Activated CD4-positive, CD25-positive, alpha-beta regulatory T cell treated with anti-CD3 and anti-CD28 coated beads, Interleukin-2, amount 50 U/mL, for 16 hours (primary cell): ENCODE data around the gene PLAGL1.
"Not testable (repeated sequence)": the region's sequence is repeated elsewhere in the genome, so short reads cannot be mapped to it uniquely, and the experiment has no call there.

Experiments
- DNase-seq: peaks from one replicate; pipeline ENCODE4 v3.0.0-alpha.2; 2020; ENCODE audit warnings: low read depth, low spot score

Gene PLAGL1, protein sequence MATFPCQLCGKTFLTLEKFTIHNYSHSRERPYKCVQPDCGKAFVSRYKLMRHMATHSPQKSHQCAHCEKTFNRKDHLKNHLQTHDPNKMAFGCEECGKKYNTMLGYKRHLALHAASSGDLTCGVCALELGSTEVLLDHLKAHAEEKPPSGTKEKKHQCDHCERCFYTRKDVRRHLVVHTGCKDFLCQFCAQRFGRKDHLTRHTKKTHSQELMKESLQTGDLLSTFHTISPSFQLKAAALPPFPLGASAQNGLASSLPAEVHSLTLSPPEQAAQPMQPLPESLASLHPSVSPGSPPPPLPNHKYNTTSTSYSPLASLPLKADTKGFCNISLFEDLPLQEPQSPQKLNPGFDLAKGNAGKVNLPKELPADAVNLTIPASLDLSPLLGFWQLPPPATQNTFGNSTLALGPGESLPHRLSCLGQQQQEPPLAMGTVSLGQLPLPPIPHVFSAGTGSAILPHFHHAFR

DNA sequence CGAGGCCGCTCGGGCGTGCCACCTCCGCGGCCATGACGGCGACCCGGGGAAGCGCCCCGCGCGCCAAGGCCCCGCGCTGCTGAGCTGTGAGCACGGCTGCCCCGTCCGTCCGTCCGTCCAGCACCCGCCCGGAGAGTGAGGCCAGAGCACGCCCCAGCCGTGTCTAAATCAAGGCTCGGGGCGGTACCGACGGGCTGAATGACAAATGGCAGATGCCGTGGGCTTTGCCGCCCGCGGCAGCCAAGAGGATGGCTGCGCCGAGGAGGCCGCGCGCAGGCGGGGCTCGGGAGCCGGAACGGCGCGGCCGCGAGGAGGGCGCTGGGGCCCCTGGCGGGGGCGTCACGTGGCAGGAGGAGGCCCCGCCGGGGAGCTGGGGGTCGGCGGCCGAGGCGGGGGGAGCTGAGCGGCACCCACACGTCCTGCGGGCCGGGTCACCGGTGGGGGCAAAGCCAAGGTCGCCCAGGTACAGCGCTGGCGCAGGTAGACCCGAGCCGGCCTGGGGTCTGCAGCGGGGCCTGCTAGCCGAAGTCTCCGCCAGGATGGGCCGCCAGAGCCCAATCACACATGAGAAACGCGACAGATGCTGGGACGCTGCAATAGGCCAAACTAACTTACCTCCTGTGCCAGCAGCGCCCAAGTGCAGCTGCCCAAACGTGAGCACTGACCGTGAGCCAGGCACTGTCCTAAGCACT is at the start of gene PLAGL1:
Gene PLAGL1, minus strand, starts transcription at position 140 of the 692 bp plus-strand sequence. CDS start 60,123 bp downstream, outside the sequence.
- no peak for DNase-seq

DNA sequence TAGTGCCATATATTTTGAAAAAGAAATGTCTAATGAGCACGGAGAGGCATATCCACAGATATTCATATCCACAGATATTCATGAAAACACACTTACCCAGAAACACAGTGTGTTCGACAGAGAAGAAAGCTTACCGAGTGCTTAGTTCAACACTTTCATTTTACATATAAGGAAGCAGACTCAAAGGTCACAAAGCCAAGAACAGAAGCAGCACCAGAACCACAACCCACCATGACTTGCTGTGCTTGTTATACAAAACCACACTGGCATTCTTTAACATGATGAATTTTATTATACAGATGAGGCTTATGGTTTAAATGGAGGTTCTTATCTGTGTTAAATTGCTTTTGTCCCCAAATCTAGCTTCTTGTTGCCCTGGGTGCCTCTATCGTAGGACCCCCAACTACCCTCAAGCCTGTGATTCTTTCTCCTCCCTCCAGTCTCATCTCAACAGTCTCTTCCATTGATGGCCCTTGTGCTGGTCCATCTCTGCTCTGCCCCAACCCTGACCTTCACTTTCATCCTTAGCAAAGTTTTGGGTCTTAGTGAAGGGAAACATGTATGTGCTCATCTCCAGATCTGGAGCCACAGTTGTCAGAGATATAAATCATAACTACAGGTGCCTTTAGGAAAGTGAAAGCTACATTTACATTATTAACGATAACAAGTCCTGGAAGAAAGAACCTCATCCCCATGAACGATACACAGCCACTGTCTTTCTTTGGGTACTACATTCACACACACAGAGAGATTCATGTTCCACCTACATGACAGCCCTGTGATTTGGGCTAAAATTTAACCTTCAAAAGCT is 47.3 kb upstream of the PLAGL1 start:
- no peak for DNase-seq

DNA sequence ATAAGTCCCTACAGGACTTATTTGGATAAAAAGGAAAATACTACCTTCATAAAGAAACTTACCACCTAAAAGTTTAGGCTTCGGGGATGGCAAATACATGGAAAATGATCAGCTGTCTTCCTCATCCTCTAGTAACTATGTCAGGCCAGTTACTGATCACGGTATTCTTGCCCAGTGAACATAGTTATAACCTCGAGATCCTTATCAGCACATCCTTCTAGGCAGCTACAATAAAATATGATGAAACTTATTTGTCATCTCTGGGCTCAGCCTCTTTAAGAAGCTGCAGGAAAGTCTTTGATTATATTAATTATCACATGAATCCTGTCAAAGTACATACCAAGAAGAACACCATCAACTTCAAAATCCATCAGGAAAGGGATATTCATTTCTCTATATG is 45.5 kb upstream of the PLAGL1 start:
- DNase-seq, result no peak

DNA sequence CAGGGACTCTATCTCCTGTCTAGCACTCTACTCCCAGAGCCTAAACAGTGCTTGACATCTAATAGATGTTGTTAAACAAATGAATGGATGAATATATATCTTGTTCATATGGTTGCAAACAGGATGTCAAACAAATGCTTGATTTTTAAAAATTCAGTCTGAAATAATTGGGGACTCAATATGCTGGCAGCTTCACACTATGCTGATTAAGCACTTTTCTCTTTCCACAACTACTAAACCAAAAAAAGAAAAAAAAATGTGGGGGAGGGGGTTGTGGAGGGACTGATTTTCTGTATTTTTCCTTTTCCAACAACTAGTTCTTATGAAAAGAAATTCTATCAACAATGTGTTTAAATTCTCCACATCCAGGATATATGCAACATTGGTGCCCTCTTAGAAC is 44.4 kb upstream of the PLAGL1 start:
- no peak for DNase-seq

DNA sequence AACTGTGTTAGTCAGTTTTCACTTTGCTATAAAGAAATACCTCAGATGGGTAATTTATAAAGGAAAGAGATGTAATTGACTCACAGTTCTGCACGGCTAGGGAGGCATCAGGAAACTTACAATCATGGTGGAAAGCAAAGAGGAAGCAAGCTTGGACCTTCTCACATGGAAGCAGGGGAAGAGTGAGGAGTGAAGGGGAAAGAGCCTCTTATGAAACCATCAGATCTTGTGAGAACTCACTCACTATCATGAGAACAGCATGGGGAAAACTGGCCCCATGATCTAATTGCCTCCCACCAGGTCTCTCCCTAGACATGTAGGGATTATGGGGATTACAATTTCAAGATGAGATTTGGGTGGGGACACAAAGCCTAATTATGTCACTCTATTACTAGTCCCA is 41.3 kb upstream of the PLAGL1 start:
- DNase-seq, result no peak

GRCh38 chr6:144047688-144048087 is 39.6 kb upstream of the PLAGL1 start:
- no peak for DNase-seq

DNA sequence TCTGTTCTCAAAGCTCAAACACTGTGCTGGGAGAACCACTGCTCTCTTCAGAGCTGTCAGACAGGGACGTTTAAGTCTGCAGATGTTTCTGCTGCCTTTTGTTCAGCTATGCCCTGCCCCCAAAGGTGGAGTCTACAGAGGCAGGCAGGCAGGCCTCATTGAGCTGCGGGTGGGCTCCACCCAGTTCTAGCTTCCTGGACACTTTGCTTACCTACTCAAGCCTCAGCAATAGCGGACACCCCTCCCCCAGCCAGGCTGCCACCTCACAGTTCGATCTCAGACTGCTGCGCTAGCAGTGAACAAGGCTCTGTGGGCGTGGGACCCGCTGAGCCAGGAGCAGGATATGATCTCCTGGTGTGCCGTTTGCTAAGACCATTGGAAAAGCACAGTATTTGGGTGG is 38.6 kb upstream of the PLAGL1 start:
- DNase-seq, result not testable (repeated sequence)

DNA sequence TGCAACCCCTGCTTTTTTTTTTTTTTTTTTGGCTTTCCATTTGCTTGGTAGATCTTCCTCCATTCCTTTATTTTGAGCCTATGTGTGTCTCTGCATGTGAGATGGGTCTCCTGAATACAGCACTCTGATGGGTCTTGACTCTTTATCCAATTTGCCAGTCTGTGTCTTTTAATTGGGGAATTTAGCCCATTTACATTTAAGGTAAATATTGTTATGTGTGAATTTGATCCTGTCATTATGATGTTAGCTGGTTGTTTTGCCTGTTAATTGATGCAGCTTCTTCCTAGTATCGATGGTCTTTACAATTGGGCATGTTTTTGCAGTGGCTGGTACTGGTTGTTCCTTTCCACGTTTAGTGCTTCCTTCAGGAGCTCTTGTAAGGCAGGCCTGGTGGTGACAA is 36.9 kb upstream of the PLAGL1 start:
- DNase-seq, result not testable (repeated sequence)

GRCh38 chr6:144036835-144037195 is 28.8 kb upstream of the PLAGL1 start:
- no peak for DNase-seq

- no peak for DNase-seq
These were observed 28.2 kb upstream of the PLAGL1 start for GRCh38 chr6:144036064-144036834.

DNA sequence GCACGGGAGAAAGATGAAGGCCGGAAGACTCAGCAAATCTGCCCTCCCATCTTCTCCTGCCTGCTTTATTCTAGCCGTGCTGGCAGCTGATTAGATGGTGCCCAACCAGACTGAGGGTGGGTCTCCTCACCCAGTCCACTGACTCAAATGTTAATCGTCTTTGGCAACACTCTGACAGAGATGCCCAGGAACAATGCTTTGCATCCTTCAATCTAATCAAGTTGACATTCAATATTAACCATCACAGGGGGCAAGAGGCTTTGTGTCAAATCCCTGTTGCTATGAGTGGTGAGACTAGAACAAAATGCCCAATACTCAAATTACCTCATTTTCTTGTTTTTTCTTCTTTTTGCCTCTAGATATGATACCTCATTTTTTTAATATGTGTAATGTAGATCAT is 27.4 kb upstream of the PLAGL1 start:
- no peak for DNase-seq

GRCh38 chr6:144033816-144034735 is 26.0 kb upstream of the PLAGL1 start:
- no peak for DNase-seq

DNA sequence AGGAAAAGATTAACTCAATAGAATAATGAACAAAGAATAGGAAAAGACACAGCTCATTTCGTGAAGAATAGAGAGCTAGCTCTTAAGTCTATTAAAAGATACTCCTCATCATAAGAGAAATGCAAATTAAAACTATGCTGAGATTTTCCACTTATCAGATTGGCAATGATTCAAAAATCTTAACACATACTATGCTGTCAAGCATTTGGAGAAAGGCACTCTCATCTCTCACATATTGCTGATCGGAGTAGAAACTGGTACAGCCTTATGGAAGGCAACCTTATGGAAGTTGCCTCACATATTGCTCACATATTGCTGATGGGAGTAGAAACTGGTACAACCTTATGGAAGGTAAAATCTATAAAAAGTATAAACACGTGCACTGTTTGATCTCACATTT is 21.4 kb upstream of the PLAGL1 start:
- DNase-seq, result no peak

DNA sequence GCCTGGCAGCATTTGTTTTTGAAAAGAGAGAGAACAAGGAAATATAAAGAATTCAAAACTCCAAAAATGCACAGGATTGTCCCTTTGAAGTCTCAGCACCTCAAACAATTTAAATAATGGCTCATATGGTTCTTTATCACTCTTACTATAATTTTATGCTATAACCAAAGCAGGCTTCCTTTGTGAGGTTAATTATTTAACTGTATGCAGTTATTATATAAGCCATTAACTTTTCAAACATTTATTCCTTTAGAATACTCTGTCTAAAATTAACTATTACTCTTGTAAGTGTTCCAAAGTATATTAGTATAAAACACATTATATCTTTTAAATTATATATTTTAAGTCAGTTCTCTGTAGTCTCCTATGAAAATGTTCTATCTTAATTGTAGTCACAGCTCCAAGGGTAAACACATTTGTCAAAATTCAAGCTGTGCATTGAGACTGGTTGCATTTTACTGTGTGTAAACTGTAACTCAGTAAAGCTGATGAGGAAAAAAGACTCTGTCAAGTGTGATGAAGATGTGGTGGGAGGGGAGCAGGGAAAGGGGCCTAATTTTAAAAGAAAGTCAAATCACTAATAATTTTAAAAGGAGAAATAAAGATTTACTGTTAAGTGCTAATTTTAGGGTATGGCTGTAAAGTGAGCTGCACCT is 20.0 kb upstream of the PLAGL1 start:
- no peak for DNase-seq

GRCh38 chr6:144023216-144023615 is 15.2 kb upstream of the PLAGL1 start:
- no peak for DNase-seq

DNA sequence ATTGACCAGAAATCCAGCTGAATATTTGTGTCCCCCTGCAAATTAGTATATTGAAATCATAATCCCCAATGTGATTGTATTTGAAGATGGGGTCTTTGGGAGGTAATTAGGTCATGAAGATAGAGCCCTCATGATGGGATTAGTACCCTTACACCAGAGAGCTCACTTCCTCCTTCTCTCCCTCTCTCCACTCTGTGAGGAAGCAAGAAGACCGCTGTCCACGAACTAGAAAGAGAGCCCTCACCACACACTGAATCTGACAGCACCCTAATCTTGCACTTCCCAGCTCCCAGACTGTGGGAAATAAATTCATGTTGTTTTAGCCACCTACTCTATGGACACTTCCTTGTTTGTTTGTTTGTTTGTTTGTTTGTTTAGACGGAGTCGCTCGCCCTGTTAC is 11.9 kb upstream of the PLAGL1 start:
- no peak for DNase-seq

DNA sequence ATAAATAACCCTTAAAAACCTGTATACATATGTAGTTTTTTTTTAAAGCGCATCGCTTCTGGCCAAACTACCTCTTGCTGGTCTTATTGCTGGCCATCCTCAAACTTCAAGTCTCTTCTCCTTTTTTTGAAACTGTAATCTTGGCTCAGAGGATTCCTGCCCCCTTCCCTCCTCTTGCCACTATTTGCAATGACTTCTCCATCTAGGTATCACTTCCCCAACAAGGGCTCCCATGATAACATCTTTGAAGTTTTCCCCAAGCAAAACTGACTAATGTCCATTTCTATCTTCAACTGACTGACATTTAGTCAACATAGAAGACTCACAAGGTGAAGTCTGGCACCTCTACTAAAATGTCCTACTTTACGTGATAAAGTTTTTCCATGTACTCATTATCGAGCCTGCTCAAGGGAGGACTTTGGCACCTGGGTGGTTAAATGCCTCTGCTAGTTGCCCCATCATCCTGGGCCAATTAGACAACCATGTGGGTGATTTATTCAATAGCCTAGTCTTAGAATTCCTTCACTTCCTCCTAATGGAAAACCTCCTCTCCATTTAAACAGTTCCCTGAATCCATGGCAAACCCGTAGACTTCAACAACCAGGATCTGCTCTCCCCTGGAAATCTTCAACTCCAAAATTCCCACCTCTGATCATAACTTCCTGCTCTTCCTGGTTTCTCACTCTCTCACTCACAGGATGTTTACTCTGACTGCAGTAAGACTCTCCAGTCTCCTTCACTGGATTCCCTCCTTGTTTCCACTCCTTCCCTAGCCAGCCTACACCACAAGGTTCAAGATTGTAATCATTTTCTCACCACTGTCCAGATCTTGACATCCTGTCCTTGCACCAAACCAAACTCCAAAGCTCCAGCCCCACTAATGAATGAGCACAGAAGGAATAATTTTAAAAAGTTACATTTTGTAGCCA is 9.4 kb upstream of the PLAGL1 start:
- DNase-seq, result no peak

- DNase-seq, result peak; percentile 21
These were observed 5.4 kb upstream of the PLAGL1 start for GRCh38 chr6:144013486-144013909.

DNA sequence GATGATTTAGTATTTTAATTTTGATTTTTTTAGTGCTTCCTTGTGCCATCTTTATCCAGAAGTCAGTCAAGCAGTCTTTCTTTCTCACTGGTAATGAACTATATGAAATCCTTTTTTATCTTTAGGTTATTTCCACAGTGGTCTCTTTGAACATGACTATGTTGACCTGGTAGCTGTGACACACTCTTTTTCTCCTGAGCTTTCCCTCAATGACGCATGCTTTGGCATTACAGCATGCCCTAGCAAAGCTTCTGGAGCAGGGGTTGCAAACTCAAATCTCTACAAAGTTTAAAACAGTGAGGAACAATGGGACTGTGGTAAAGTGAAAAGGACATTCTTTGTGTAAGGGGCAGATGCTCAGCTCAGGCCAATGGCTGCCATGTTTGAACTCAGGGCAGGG is 4.5 kb upstream of the PLAGL1 start:
- DNase-seq, result no peak
